CD1c-positive myeloid dendritic cell (primary cell): Measurements from ENCODE around the gene SYPL1.

Experiments used
- DNase-seq: peaks from one replicate; pipeline ENCODE4 v3.0.0-alpha.2; 2016; ENCODE audit errors: extremely low spot score

Gene SYPL1

GRCh38 chr7:106065575-106066500 is 46.3 kb downstream of the SYPL1 start:
- no peak for DNase-seq

- DNase-seq, result no peak
Measured at GRCh38 chr7:106064771-106065574, 47.1 kb downstream of the SYPL1 start.

GRCh38 chr7:106064316-106064715 is 47.8 kb downstream of the SYPL1 start:
- no peak for DNase-seq

GRCh38 chr7:106063692-106064091 is 48.4 kb downstream of the SYPL1 start:
- DNase-seq, result no peak

- peak; percentile 31 for DNase-seq
Measured at GRCh38 chr7:106063024-106063423, 49.1 kb downstream of the SYPL1 start.

- DNase-seq, result no peak
Measured at GRCh38 chr7:106062521-106062931, 49.6 kb downstream of the SYPL1 start.

GRCh38 chr7:106062006-106062405 is 50.1 kb downstream of the SYPL1 start:
- DNase-seq, result no peak

GRCh38 chr7:106061301-106061979 is 50.7 kb downstream of the SYPL1 start:
- no peak for DNase-seq

- no peak for DNase-seq
Measured at GRCh38 chr7:106060394-106060920, 51.7 kb downstream of the SYPL1 start.

GRCh38 chr7:106059556-106059955 is 52.6 kb downstream of the SYPL1 start:
- no peak for DNase-seq

GRCh38 chr7:106058928-106059324 is 53.2 kb downstream of the SYPL1 start:
- no peak for DNase-seq

- DNase-seq, result no peak
Measured at GRCh38 chr7:106057962-106058927, 53.9 kb downstream of the SYPL1 start.

GRCh38 chr7:106057204-106057961 is 54.7 kb downstream of the SYPL1 start:
- DNase-seq, result no peak

GRCh38 chr7:106056513-106057203 is 55.5 kb downstream of the SYPL1 start:
- DNase-seq, result peak; percentile 72

- peak; percentile 20 for DNase-seq
Measured at GRCh38 chr7:106054971-106055532, 57.1 kb downstream of the SYPL1 start.

- DNase-seq, result no peak
Measured at GRCh38 chr7:106054156-106054910, 57.8 kb downstream of the SYPL1 start.

GRCh38 chr7:106053109-106053508 is 59.0 kb downstream of the SYPL1 start:
- no peak for DNase-seq

GRCh38 chr7:106052681-106053080 is 59.4 kb downstream of the SYPL1 start:
- DNase-seq, result no peak
